Measurements from ENCODE around the gene KCNA1.

DNA sequence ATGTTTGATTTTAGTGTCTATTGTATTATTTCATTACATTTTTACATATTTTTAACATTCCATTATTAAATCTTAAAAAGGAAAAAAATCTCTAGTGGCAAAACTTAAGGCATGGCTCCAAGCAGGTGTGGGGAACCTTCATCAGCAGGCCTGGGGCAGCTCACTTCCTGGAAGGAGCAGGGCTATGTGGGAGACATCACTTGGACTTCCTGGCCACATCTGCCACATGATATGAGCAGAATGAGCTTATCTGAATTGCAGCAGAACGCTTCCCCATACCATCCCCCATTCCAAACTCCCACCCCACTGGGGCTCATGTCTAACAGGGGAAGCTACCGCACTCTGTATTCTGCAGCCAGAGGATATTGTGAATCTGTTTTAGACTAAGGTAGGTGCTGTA lies 35.0 kb upstream of the KCNA1 start:
- TF ChIP-seq, protein P1, sequence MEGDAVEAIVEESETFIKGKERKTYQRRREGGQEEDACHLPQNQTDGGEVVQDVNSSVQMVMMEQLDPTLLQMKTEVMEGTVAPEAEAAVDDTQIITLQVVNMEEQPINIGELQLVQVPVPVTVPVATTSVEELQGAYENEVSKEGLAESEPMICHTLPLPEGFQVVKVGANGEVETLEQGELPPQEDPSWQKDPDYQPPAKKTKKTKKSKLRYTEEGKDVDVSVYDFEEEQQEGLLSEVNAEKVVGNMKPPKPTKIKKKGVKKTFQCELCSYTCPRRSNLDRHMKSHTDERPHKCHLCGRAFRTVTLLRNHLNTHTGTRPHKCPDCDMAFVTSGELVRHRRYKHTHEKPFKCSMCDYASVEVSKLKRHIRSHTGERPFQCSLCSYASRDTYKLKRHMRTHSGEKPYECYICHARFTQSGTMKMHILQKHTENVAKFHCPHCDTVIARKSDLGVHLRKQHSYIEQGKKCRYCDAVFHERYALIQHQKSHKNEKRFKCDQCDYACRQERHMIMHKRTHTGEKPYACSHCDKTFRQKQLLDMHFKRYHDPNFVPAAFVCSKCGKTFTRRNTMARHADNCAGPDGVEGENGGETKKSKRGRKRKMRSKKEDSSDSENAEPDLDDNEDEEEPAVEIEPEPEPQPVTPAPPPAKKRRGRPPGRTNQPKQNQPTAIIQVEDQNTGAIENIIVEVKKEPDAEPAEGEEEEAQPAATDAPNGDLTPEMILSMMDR (IDR thresholded peaks at IDR 0.05) = no peak
- TF ChIP-seq POLR2A (IDR thresholded peaks at IDR 0.05) = no peak

Measured in thyroid gland (tissue), 4 donors.